IPS-18a (cell line): ENCODE results near the gene B2M.
A peak's percentile ranks its signal among the peaks of the same experiment; 100 is the strongest.
"Not testable (repeated sequence)": the region's sequence is repeated elsewhere in the genome, so short reads cannot be mapped to it uniquely, and the experiment has no call there.

Experiments
- H3K27ac ChIP-seq: one replicate; pipeline ENCODE4 v1.5.1; 2013; ENCODE audit warnings: low read length
- H3K27me3 ChIP-seq: one replicate; pipeline ENCODE4 v1.6.1; 2013; ENCODE audit warnings: mild to moderate bottlenecking, low read length; ENCODE audit not compliant: control insufficient read depth, insufficient read depth
- H3K36me3 ChIP-seq: one replicate; pipeline ENCODE4 v1.6.1; 2013; ENCODE audit warnings: low read depth, low read length; ENCODE audit not compliant: control insufficient read depth
- H3K4me1 ChIP-seq: one replicate; pipeline ENCODE4 v1.6.1; 2013; ENCODE audit warnings: low read depth, low read length; ENCODE audit not compliant: control insufficient read depth
- H3K4me3 ChIP-seq: one replicate; pipeline ENCODE4 v1.5.1; 2013; ENCODE audit warnings: low read length
- H3K9ac ChIP-seq: one replicate; pipeline ENCODE4 v1.6.1; 2013; ENCODE audit warnings: mild to moderate bottlenecking, low read length, moderate library complexity
- H3K9me3 ChIP-seq: one replicate; pipeline ENCODE4 v1.6.1; 2013; ENCODE audit warnings: low read depth, low read length; ENCODE audit not compliant: control insufficient read depth

Gene B2M

GRCh38 chr15:44676676-44677075 is 34.6 kb upstream of the B2M start:
- no peaks in the 10 kb centered on the region for H3K4me1 ChIP-seq
- H3K9ac ChIP-seq: no peak overlapping the region
- H3K27ac ChIP-seq: no peak overlapping the region
- H3K27me3 ChIP-seq: no peaks in the 10 kb centered on the region
- no peaks in the 10 kb centered on the region for H3K9me3 ChIP-seq
- H3K36me3 ChIP-seq: no peaks in the 10 kb centered on the region
- H3K4me3 ChIP-seq: no peak overlapping the region

- Histone ChIP-seq H3K36me3 (no peaks in the 10 kb centered on the region), H3K4me1 (peaks cover 7% of the 10 kb centered on the region), H3K9me3 (no peaks in the 10 kb centered on the region), H3K9ac (no peak overlapping the region), H3K4me3 (no peak overlapping the region), H3K27me3 (no peaks in the 10 kb centered on the region), H3K27ac (no peak overlapping the region)
Observed at GRCh38 chr15:44682211-44682610, 29.1 kb upstream of the B2M start.

GRCh38 chr15:44682809-44683682 is 28.3 kb upstream of the B2M start:
- not testable (repeated sequence) for H3K27ac ChIP-seq, H3K9ac ChIP-seq, H3K4me1 ChIP-seq, H3K27me3 ChIP-seq, H3K36me3 ChIP-seq, H3K9me3 ChIP-seq
- peak overlapping the region; percentile 17 for H3K4me3 ChIP-seq

GRCh38 chr15:44689318-44689717 is 22.0 kb upstream of the B2M start:
- not testable (repeated sequence) for H3K27ac ChIP-seq, H3K4me1 ChIP-seq, H3K9ac ChIP-seq, H3K27me3 ChIP-seq, H3K9me3 ChIP-seq, H3K4me3 ChIP-seq, H3K36me3 ChIP-seq

GRCh38 chr15:44690245-44690644 is 21.1 kb upstream of the B2M start:
- not testable (repeated sequence) for H3K9me3 ChIP-seq, H3K4me1 ChIP-seq, H3K27ac ChIP-seq, H3K9ac ChIP-seq, H3K4me3 ChIP-seq, H3K36me3 ChIP-seq, H3K27me3 ChIP-seq

GRCh38 chr15:44692659-44693058 is 18.7 kb upstream of the B2M start:
- no peak overlapping the region for H3K4me3 ChIP-seq
- H3K27ac ChIP-seq: no peak overlapping the region
- H3K27me3 ChIP-seq: no peaks in the 10 kb centered on the region
- no peaks in the 10 kb centered on the region for H3K4me1 ChIP-seq
- no peaks in the 10 kb centered on the region for H3K36me3 ChIP-seq
- H3K9ac ChIP-seq: no peak overlapping the region
- no peaks in the 10 kb centered on the region for H3K9me3 ChIP-seq

- Histone ChIP-seq H3K27me3 (no peaks in the 10 kb centered on the region), H3K4me1 (no peaks in the 10 kb centered on the region), H3K9me3 (no peaks in the 10 kb centered on the region), H3K4me3 (no peak overlapping the region), H3K9ac (no peak overlapping the region), H3K27ac (no peak overlapping the region), H3K36me3 (no peaks in the 10 kb centered on the region)
Observed at GRCh38 chr15:44694416-44694815, 16.9 kb upstream of the B2M start.

GRCh38 chr15:44695294-44695693 is 16.0 kb upstream of the B2M start:
- Histone ChIP-seq H3K9me3 (no peaks in the 10 kb centered on the region), H3K4me1 (no peaks in the 10 kb centered on the region), H3K36me3 (no peaks in the 10 kb centered on the region), H3K27ac (no peak overlapping the region), H3K4me3 (no peak overlapping the region), H3K27me3 (no peaks in the 10 kb centered on the region), H3K9ac (no peak overlapping the region)

- Histone ChIP-seq H3K4me1 (no peaks in the 10 kb centered on the region), H3K27me3 (no peaks in the 10 kb centered on the region), H3K9me3 (no peaks in the 10 kb centered on the region), H3K27ac (no peak overlapping the region), H3K9ac (no peak overlapping the region), H3K36me3 (no peaks in the 10 kb centered on the region), H3K4me3 (no peak overlapping the region)
Observed at GRCh38 chr15:44697014-44697413, 14.3 kb upstream of the B2M start.

- Histone ChIP-seq H3K27me3 (no peaks in the 10 kb centered on the region), H3K4me1 (no peaks in the 10 kb centered on the region), H3K9me3 (no peaks in the 10 kb centered on the region), H3K27ac (no peak overlapping the region), H3K9ac (no peak overlapping the region), H3K36me3 (no peaks in the 10 kb centered on the region), H3K4me3 (no peak overlapping the region)
Observed at GRCh38 chr15:44698641-44699040, 12.7 kb upstream of the B2M start.

GRCh38 chr15:44700676-44701075 is 10.6 kb upstream of the B2M start:
- H3K27ac ChIP-seq, H3K36me3 ChIP-seq, H3K27me3 ChIP-seq, H3K9me3 ChIP-seq, H3K9ac ChIP-seq, H3K4me3 ChIP-seq, H3K4me1 ChIP-seq: not testable (repeated sequence)

- H3K4me3 ChIP-seq: no peak overlapping the region
- H3K9ac ChIP-seq: no peak overlapping the region
- no peak overlapping the region for H3K27ac ChIP-seq
- H3K27me3 ChIP-seq: no peaks in the 10 kb centered on the region
- H3K36me3 ChIP-seq: no peaks in the 10 kb centered on the region
- no peaks in the 10 kb centered on the region for H3K4me1 ChIP-seq
- no peaks in the 10 kb centered on the region for H3K9me3 ChIP-seq
Observed at GRCh38 chr15:44705986-44706385, 5.3 kb upstream of the B2M start.
